ENCODE results near the gene COL12A1.

COL12A1 gene

GRCh38 chr6:75205776-75206575, at the start of gene COL12A1:
COL12A1 (minus strand) TSS chr6:75206053; CDS start chr6:75202792, 3,261 bp downstream.
- DNase-seq (ENCODE audit: low read depth, low spot score) = peak; percentile 87
- peak within 1 kb of the TSS; percentile 50 for H3K27ac ChIP-seq

GRCh38 chr6:75250552-75250951, 44.7 kb upstream of the COL12A1 start:
- no peak for DNase-seq (ENCODE audit: low read depth, low spot score)
- H3K27ac ChIP-seq = no peak overlapping the region

- H3K27ac ChIP-seq = no peak overlapping the region
- DNase-seq (ENCODE audit: low read depth, low spot score) = no peak
Observed at GRCh38 chr6:75249837-75250236, 44.0 kb upstream of the COL12A1 start.

GRCh38 chr6:75246386-75246785, 40.5 kb upstream of the COL12A1 start:
- H3K27ac ChIP-seq = no peak overlapping the region

GRCh38 chr6:75244063-75244584, 38.3 kb upstream of the COL12A1 start:
- peak overlapping the region; percentile 85 for H3K27ac ChIP-seq
- DNase-seq (ENCODE audit: low read depth, low spot score) = no peak

More at GRCh38 chr6:75246386-75246785, 40.5 kb upstream of the COL12A1 start:
- DNase-seq (ENCODE audit: low read depth, low spot score) = no peak

GRCh38 chr6:75243333-75244062, 37.6 kb upstream of the COL12A1 start, which contains the start of gene COX7A2:
COX7A2 (minus strand) TSS chr6:75243801; CDS start chr6:75243734, 67 bp downstream.
- H3K27ac ChIP-seq = peak within 1 kb of the TSS; percentile 85
- peak; percentile 87 for DNase-seq (ENCODE audit: low read depth, low spot score)

GRCh38 chr6:75236630-75237029, 30.8 kb upstream of the COL12A1 start:
- no peak for DNase-seq (ENCODE audit: low read depth, low spot score)
- no peak overlapping the region for H3K27ac ChIP-seq

- DNase-seq (ENCODE audit: low read depth, low spot score) = no peak
Observed at GRCh38 chr6:75235271-75235670, 29.4 kb upstream of the COL12A1 start.

GRCh38 chr6:75234126-75234865, 28.4 kb upstream of the COL12A1 start:
- DNase-seq (ENCODE audit: low read depth, low spot score) = no peak
- H3K27ac ChIP-seq = no peak overlapping the region

More at GRCh38 chr6:75235271-75235670, 29.4 kb upstream of the COL12A1 start:
- no peak overlapping the region for H3K27ac ChIP-seq

GRCh38 chr6:75233092-75233615, 27.3 kb upstream of the COL12A1 start:
- H3K27ac ChIP-seq = no peak overlapping the region
- no peak for DNase-seq (ENCODE audit: low read depth, low spot score)

- DNase-seq (ENCODE audit: low read depth, low spot score) = no peak
- H3K27ac ChIP-seq = no peak overlapping the region
Observed at GRCh38 chr6:75230484-75231325, 24.9 kb upstream of the COL12A1 start.

- no peak overlapping the region for H3K27ac ChIP-seq
- DNase-seq (ENCODE audit: low read depth, low spot score) = no peak
Observed at GRCh38 chr6:75224303-75224926, 18.6 kb upstream of the COL12A1 start.

GRCh38 chr6:75223428-75223827, 17.6 kb upstream of the COL12A1 start:
- no peak for DNase-seq (ENCODE audit: low read depth, low spot score)
- H3K27ac ChIP-seq = no peak overlapping the region

- H3K27ac ChIP-seq = no peak overlapping the region
- DNase-seq (ENCODE audit: low read depth, low spot score) = no peak
Observed at GRCh38 chr6:75222261-75222660, 16.4 kb upstream of the COL12A1 start.

GRCh38 chr6:75221116-75221515, 15.3 kb upstream of the COL12A1 start:
- DNase-seq (ENCODE audit: low read depth, low spot score) = no peak
- H3K27ac ChIP-seq = no peak overlapping the region

- DNase-seq (ENCODE audit: low read depth, low spot score) = no peak
- H3K27ac ChIP-seq = no peak overlapping the region
Observed at GRCh38 chr6:75220357-75220756, 14.5 kb upstream of the COL12A1 start.

- no peak overlapping the region for H3K27ac ChIP-seq
- no peak for DNase-seq (ENCODE audit: low read depth, low spot score)
Observed at GRCh38 chr6:75219263-75219662, 13.4 kb upstream of the COL12A1 start.

- H3K27ac ChIP-seq = no peak overlapping the region
- DNase-seq (ENCODE audit: low read depth, low spot score) = no peak
Observed at GRCh38 chr6:75217193-75217592, 11.3 kb upstream of the COL12A1 start.

GRCh38 chr6:75215291-75215690, 9.4 kb upstream of the COL12A1 start:
- H3K27ac ChIP-seq = no peak overlapping the region
- no peak for DNase-seq (ENCODE audit: low read depth, low spot score)
